BE2C (cell line): ENCODE results near the gene GALK2.

Experiments used
- DNase-seq: peaks from one replicate; pipeline ENCODE4 v3.0.0-alpha.2; 2020
- H3K27me3 ChIP-seq: fragments of 250-450 bp; sonication (Bioruptor Pico); 2 replicates; pipeline ENCODE4 v1.5.1; 2020; ENCODE audit warnings: mild to moderate bottlenecking
- H3K36me3 ChIP-seq: fragments of 250-450 bp; sonication (Bioruptor Pico); 2 replicates; pipeline ENCODE4 v1.5.1; 2020; ENCODE audit warnings: mild to moderate bottlenecking
- H3K4me1 ChIP-seq: fragments of 250-450 bp; sonication (Bioruptor Pico); 2 replicates; pipeline ENCODE4 v1.5.1; 2020
- H3K4me3 ChIP-seq: 2 replicates; pipeline ENCODE4 v1.5.1; 2011; ENCODE audit warnings: low read depth, low read length
- H3K9me3 ChIP-seq: fragments of 250-450 bp; sonication (Bioruptor Pico); 2 replicates; pipeline ENCODE4 v1.5.1; 2020
- TF ChIP-seq, protein P1 (sequence below): IDR thresholded peaks from 2 replicates; pipeline ENCODE4 v1.5.1; 2012; ENCODE audit warnings: mild to moderate bottlenecking, low read depth, low read length

GALK2 gene

DNA sequence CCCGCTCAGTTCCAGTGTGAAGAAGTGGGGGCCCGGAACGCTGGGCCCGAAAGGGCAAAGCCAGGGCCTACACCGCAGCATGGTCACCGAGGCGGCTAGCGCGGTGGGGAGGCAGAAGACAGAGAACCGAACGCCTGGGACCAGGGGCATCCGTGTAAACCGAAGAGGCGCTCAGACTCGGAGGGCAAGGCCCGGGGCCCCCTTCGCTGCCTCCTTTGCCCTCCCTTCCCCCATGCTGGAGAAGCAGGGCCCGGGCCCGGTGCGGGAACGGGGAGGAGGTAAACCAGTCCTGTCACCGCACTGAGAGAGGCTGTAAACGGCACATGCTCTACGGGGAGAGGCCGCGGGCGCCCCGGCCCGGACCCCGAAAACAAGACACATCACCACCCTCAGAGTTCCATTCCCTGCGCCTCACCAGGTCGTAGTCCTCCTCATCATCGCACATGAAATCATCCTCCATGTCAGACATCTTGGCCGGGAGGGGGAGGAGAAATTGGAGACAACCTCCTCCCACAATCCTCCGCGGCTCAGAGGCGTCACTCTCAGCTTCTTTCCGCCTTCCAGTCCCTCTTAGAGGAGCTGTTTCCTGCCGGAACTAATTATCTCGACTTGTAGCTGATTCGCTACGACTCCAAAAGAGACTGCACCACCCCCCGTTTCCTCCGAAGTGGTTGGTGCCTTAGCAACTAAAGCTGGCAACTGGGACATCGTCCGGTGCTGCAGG, 14.8 kb upstream of the GALK2 start, which contains the start of gene COPS2:
Gene COPS2, minus strand, starts transcription at position 490 of the 724 bp plus-strand sequence. Its CDS starts 21 bp downstream, at position 469.
- H3K4me1 ChIP-seq = no peaks in the 10 kb centered on the region

DNA sequence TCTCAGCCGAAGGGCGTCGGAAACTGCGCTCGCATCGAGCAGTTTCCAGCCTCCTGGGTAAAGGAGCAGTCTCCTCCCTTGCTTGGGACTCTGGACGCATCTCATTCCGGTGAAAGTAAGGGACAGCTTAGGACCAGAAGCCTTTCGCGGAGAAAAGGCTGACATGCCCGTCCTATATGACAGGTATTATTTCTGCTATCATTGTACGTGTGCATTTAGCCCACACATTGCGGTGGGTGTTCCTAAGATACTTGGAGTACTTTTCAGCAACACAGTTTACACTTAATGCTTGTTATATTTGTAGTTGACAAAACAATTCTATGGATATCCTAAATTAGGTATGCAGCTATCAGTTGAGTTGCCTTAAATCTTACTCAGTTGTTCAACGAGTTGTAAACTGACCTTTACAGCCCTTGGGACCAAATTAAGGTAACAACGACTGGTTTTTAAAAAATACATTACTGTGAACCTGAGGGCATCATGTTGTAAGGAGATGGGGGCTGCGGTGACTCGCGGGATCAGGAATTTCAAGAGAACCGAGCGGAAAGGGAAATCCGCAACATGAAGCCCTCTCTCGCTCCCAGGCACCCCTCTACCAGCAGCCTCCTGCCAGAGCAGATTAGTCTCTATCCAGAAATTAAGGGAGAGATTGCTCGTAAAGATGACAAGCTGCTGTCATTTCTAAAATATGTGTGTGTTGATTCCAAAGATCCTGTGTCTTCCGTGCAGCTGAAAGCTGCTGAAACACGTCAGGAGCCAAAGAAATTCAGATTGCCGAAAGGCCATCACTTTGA, 14.0 kb upstream of the GALK2 start:
- Histone ChIP-seq H3K9me3 (no peaks in the 10 kb centered on the region), H3K4me1 (no peaks in the 10 kb centered on the region), H3K4me3 (peak overlapping the region; percentile 85), H3K36me3 (peaks cover 6% of the 10 kb centered on the region), H3K27me3 (no peaks in the 10 kb centered on the region)
- DNase-seq = peak; percentile 16
- TF ChIP-seq, protein P1, sequence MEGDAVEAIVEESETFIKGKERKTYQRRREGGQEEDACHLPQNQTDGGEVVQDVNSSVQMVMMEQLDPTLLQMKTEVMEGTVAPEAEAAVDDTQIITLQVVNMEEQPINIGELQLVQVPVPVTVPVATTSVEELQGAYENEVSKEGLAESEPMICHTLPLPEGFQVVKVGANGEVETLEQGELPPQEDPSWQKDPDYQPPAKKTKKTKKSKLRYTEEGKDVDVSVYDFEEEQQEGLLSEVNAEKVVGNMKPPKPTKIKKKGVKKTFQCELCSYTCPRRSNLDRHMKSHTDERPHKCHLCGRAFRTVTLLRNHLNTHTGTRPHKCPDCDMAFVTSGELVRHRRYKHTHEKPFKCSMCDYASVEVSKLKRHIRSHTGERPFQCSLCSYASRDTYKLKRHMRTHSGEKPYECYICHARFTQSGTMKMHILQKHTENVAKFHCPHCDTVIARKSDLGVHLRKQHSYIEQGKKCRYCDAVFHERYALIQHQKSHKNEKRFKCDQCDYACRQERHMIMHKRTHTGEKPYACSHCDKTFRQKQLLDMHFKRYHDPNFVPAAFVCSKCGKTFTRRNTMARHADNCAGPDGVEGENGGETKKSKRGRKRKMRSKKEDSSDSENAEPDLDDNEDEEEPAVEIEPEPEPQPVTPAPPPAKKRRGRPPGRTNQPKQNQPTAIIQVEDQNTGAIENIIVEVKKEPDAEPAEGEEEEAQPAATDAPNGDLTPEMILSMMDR = no peak

More for the DNA sequence above, 14.8 kb upstream of the GALK2 start, which contains the start of gene COPS2:
- TF ChIP-seq, protein P1 = 0 out of 2 replicates have a peak, but pooled peaks have one; percentile 4
- Histone ChIP-seq H3K4me3 (peak within 1 kb of the TSS; percentile 85), H3K9me3 (no peaks in the 10 kb centered on the region), H3K36me3 (peaks cover 6% of the 10 kb centered on the region), H3K27me3 (no peaks in the 10 kb centered on the region)
- peak; percentile 93 for DNase-seq

DNA sequence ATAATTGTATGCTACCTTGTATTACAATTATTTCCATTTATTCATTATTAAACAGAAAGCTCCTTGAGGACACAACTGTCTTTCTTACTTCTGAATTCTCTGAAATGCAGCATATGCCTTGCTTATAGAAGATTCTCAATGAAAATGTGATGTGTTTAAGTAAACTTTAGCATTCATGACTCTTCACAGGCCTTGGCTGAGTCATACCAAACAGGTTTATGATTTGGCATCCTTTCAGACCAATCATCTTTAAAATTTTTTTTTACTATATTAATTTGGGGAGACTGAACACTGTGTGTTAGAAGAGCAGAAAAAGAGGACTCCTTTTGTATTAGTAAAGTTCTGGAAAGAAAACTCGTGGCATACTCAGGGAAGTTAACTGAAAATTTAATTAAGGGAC, 6.4 kb upstream of the GALK2 start:
- no peak for DNase-seq
- no peaks in the 10 kb centered on the region for H3K27me3 ChIP-seq
- no peaks in the 10 kb centered on the region for H3K36me3 ChIP-seq
- H3K4me1 ChIP-seq = no peaks in the 10 kb centered on the region
- TF ChIP-seq, protein P1 = no peak
- no peak overlapping the region for H3K4me3 ChIP-seq
- no peaks in the 10 kb centered on the region for H3K9me3 ChIP-seq

DNA sequence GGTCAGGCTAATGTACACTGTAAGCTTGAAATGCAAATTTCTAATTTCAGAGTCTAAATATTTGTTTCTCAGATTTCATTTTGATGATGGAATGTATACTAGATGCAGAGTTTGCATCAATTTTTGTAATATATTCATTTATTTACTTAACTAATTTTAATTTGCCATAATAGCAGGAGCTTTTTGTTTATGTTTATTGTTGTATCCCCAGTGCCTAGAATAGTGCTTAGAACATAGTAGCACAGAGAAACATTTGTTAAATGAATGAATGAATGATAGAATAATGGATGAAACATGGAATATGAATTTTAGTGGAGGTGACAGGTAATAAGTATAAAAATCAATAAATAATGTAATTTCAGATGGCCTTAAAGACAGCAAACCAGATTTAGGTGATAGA, 5.2 kb upstream of the GALK2 start:
- TF ChIP-seq, protein P1 = no peak
- Histone ChIP-seq H3K27me3 (no peaks in the 10 kb centered on the region), H3K36me3 (no peaks in the 10 kb centered on the region), H3K4me1 (no peaks in the 10 kb centered on the region), H3K9me3 (no peaks in the 10 kb centered on the region), H3K4me3 (no peak overlapping the region)
- no peak for DNase-seq

DNA sequence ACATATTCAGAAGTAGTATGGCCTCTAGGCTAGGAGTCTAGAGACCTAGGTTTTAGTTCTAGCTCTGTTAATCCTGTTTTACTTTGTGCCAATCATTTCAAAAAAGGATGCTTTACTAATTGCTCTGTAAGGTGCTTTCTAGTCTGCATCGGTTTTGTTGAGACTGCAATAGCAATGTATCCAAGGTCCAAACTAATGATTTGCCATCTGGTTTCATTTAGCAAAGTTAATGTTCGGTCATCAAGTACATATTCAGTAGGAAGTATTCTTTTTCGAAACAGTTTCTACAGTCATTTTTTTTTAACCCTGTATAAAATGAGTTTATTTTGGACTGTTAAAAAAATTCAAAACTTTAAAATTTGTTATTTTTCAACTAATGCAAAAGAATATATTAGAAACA, 2.0 kb upstream of the GALK2 start:
- no peak for DNase-seq
- TF ChIP-seq, protein P1 = no peak
- Histone ChIP-seq H3K9me3 (no peaks in the 10 kb centered on the region), H3K4me3 (no peak overlapping the region), H3K4me1 (no peaks in the 10 kb centered on the region), H3K27me3 (no peaks in the 10 kb centered on the region), H3K36me3 (no peaks in the 10 kb centered on the region)
